Endodermal cell (in vitro differentiated cells): ENCODE data around the gene CTAGE1. TPM values are rescaled to one million over a fixed set of nuclear protein-coding genes. Genes with fewer than 3 reads are reported as not detected.

Source experiments
- DNase-seq: peaks from one replicate; pipeline ENCODE4 v3.0.0-alpha.2; 2017
- H3K27ac ChIP-seq: 2 replicates; pipeline ENCODE4 v1.5.1; 2013; ENCODE audit warnings: mild to moderate bottlenecking, low read depth, low read length, moderate library complexity
- H3K27me3 ChIP-seq: 2 replicates; pipeline ENCODE4 v1.6.1; 2013; ENCODE audit warnings: mild to moderate bottlenecking, low read length, moderate library complexity; ENCODE audit not compliant: insufficient read depth, control insufficient read depth, poor library complexity, severe bottlenecking
- H3K36me3 ChIP-seq: 2 replicates; pipeline ENCODE4 v1.7.0; 2013; ENCODE audit warnings: mild to moderate bottlenecking, low read length, moderate library complexity; ENCODE audit not compliant: control insufficient read depth, insufficient read depth
- H3K4me1 ChIP-seq: one replicate; pipeline ENCODE4 v1.7.0; 2013; ENCODE audit warnings: low read length; ENCODE audit not compliant: control insufficient read depth, insufficient read depth
- H3K4me3 ChIP-seq: 2 replicates; pipeline ENCODE4 v1.5.1; 2013; ENCODE audit warnings: mild to moderate bottlenecking, low read length, moderate library complexity
- H3K9ac ChIP-seq: 2 replicates; pipeline ENCODE4 v1.6.1; 2013; ENCODE audit warnings: mild to moderate bottlenecking, low read length, moderate library complexity; ENCODE audit not compliant: poor library complexity, severe bottlenecking; ENCODE audit errors: extremely low read depth
- H3K9me3 ChIP-seq: 2 replicates; pipeline ENCODE4 v1.6.1; 2013; ENCODE audit warnings: mild to moderate bottlenecking, low read length, moderate library complexity; ENCODE audit not compliant: control insufficient read depth
- H3K27ac Mint-ChIP-seq: 2 replicates; pipeline ENCODE4 v1.8.0; 2020; ENCODE audit warnings: mixed read lengths
- H3K27me3 Mint-ChIP-seq: 2 replicates; pipeline ENCODE4 v1.8.0; 2021; ENCODE audit warnings: mild to moderate bottlenecking, mixed read lengths; ENCODE audit not compliant: insufficient read depth
- H3K36me3 Mint-ChIP-seq: 2 replicates; pipeline ENCODE4 v1.8.0; 2020; ENCODE audit warnings: low read depth, mixed read lengths
- H3K4me1 Mint-ChIP-seq: 2 replicates; pipeline ENCODE4 v1.8.0; 2020; ENCODE audit warnings: mixed read lengths
- H3K4me3 Mint-ChIP-seq: 2 replicates; pipeline ENCODE4 v1.8.0; 2020; ENCODE audit warnings: mild to moderate bottlenecking, moderate library complexity, mixed read lengths
- H3K9me3 Mint-ChIP-seq: 2 replicates; pipeline ENCODE4 v1.8.0; 2020; ENCODE audit warnings: mild to moderate bottlenecking, mixed read lengths
- WGBS, 2 experiments: methylation state at CpG; one replicate each; pipeline versions ENCODE4 v1.1.5 to v1.1.7; 2013; ENCODE audit warnings: missing lambda C conversion rate in 2 of 2, mixed read lengths in 1 of 2; ENCODE audit not compliant: insufficient coverage in 1 of 2, insufficient read length in 1 of 2; 5-methylcytosine and 5-hydroxymethylcytosine counted together
- long read RNA-seq, 4 experiments: library from polyadenylated mRNA in 2 of 4; library from RNA in 1 of 4; library from capped mRNA in 1 of 4; stranded (forward) in 3 of 4; unstranded in 1 of 4; transcript quantifications; one replicate each; pipeline ENCODE4 v2.0.0, GENCODE V29; 2020 to 2021; ENCODE audit warnings: inconsistent platforms in 1 of 4
- polyA plus RNA-seq, 2 experiments: library from polyadenylated mRNA; stranded (reverse); fragments of 50-300 nt; gene quantifications; one replicate each; pipeline ENCODE4 v1.2.3, GENCODE V29; 2013
- total RNA-seq, 2 donors: library from RNA; stranded (reverse); fragmentation: NEBNext Ultra II Directional in 1 of 2; extraction: Animal tissue kit (Norgen Biotek cat#: 25700) in 1 of 2; gene quantifications; 2 replicates in 1 of 2; 3 replicates in 1 of 2; pipeline ENCODE4 v1.2.1, GENCODE V29; 2021
- TF ChIP-seq, protein P1 (sequence below): fragments of 200-600 bp; sonication (generic); conservative IDR thresholded peaks from 2 replicates; pipeline ENCODE4 v1.5.0; 2021; ENCODE audit warnings: antibody characterized with exemption, mild to moderate bottlenecking

The CTAGE1 gene, protein sequence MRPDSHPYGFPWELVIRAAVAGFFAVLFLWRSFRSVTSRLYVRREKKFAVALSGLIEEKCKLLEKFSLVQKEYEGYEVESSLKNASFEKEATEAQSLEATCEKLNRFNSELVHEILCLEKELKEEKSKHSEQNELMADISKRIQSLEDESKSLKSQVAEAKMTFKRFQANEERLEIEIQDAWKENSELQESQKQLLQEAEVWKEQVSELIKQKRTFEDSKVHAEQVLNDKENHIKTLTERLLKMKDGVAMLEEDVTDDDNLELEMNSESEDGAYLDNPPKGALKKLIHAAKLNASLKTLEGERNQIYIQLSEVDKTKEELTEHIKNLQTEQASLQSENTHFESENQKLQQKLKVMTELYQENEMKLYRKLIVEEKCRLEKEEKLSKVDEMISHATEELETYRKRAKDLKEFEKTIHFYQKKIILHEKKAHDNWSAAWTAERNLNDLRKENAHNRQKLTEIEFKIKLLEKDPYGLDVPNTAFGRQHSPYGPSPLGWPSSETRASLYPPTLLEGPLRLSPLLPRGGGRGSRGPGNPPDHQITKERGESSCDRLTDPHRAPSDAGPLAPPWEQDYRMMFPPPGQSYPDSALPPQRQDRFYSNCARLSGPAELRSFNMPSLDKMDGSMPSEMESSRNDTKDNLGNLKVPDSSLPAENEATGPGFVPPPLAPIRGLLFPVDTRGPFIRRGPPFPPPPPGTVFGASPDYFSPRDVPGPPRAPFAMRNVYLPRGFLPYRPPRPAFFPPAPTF
- not detected for total RNA-seq
- polyA plus RNA-seq (2013, experiment 1 of 2) = not detected
- not detected for polyA plus RNA-seq (2013, experiment 2 of 2)
- long read RNA-seq, experiment 1 = 0 reads
- long read RNA-seq, experiment 2 = 0 reads
- long read RNA-seq, experiment 3 = 0 reads
- long read RNA-seq, experiment 4 = 0 reads

GRCh38 chr18:22417496-22418188 is at the start of gene CTAGE1:
TSS of gene CTAGE1 (minus strand) at chr18:22417915. CDS start at chr18:22417811, 104 bp downstream.
- H3K27me3 Mint-ChIP-seq = peaks cover 50% of the 10 kb centered on the region
- H3K4me3 Mint-ChIP-seq = no peak within 1 kb of the TSS
- no peak within 1 kb of the TSS for H3K9ac ChIP-seq
- H3K4me1 Mint-ChIP-seq = no peaks in the 10 kb centered on the region
- H3K27me3 ChIP-seq = peaks cover 5% of the 10 kb centered on the region
- WGBS, 2 experiments = 91 to 94% methylated on average over 17 to 24 of the region's 24 CpGs
- TF ChIP-seq, protein P1, sequence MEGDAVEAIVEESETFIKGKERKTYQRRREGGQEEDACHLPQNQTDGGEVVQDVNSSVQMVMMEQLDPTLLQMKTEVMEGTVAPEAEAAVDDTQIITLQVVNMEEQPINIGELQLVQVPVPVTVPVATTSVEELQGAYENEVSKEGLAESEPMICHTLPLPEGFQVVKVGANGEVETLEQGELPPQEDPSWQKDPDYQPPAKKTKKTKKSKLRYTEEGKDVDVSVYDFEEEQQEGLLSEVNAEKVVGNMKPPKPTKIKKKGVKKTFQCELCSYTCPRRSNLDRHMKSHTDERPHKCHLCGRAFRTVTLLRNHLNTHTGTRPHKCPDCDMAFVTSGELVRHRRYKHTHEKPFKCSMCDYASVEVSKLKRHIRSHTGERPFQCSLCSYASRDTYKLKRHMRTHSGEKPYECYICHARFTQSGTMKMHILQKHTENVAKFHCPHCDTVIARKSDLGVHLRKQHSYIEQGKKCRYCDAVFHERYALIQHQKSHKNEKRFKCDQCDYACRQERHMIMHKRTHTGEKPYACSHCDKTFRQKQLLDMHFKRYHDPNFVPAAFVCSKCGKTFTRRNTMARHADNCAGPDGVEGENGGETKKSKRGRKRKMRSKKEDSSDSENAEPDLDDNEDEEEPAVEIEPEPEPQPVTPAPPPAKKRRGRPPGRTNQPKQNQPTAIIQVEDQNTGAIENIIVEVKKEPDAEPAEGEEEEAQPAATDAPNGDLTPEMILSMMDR = peak; percentile 22
- no peaks in the 10 kb centered on the region for H3K9me3 ChIP-seq
- no peaks in the 10 kb centered on the region for H3K36me3 Mint-ChIP-seq
- peak; percentile 90 for DNase-seq
- H3K27ac Mint-ChIP-seq = no peak within 1 kb of the TSS
- H3K27ac ChIP-seq = no peak within 1 kb of the TSS
- H3K36me3 ChIP-seq = no peaks in the 10 kb centered on the region
- H3K9me3 Mint-ChIP-seq = peaks cover 8% of the 10 kb centered on the region
- no peaks in the 10 kb centered on the region for H3K4me1 ChIP-seq
- H3K4me3 ChIP-seq = no peak within 1 kb of the TSS

DNA sequence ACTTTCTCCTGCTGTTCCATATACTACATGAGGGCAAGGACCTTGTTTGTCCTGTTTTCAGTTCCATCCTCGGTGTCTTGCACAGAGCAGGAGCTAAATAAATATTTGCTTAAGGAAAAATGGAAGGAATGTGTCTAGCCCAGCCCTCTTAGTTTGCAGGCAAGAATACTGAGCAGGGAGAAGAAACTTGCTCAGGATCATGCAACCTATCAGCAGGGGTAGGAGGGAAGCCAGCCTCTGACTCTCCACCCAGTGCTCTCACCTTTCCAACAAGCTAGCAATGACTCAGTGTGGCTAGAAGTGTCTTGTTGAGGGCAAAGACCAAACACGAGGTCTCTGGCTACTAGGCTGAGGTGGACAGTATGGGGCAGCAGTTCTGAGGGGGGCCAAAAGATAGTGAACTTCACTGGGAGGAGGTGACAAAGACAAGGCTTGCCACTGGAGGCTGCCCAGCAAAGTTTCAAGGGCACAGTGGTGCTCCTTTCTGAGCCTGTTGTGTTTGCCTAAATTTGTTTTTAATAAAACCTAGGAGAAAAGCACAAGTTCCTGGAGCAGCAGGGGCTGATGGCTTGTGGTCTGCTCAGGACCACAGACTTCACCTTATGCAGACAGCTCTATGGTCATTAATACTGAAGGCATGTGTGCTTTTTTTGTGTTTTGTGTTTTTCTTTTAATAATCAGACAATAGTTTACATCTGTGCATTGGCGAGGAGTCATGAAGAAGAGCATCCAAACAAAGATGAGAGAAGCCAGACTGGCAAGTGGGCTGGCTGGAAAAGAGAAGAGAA is 49.1 kb upstream of the CTAGE1 start:
- DNase-seq = no peak
- WGBS, 2 experiments = 60 to 76% methylated on average over 1 to 3 of the region's 3 CpGs
- Mint-ChIP-seq H3K9me3 (peaks cover 2% of the 10 kb centered on the region), H3K27me3 (peaks cover 8% of the 10 kb centered on the region), H3K27ac (no peak overlapping the region), H3K4me3 (no peak overlapping the region), H3K4me1 (peaks cover 43% of the 10 kb centered on the region), H3K36me3 (no peaks in the 10 kb centered on the region)
- no peaks in the 10 kb centered on the region for H3K9me3 ChIP-seq
- H3K9ac ChIP-seq = no peak overlapping the region
- TF ChIP-seq, protein P1 = no peak
- H3K27me3 ChIP-seq = no peaks in the 10 kb centered on the region
- peaks cover 22% of the 10 kb centered on the region for H3K4me1 ChIP-seq
- no peaks in the 10 kb centered on the region for H3K36me3 ChIP-seq
- peak overlapping the region; percentile 45 for H3K27ac ChIP-seq
- peak overlapping the region; percentile 0 for H3K4me3 ChIP-seq
